ENCODE measurements around the gene KBTBD8.

DNA sequence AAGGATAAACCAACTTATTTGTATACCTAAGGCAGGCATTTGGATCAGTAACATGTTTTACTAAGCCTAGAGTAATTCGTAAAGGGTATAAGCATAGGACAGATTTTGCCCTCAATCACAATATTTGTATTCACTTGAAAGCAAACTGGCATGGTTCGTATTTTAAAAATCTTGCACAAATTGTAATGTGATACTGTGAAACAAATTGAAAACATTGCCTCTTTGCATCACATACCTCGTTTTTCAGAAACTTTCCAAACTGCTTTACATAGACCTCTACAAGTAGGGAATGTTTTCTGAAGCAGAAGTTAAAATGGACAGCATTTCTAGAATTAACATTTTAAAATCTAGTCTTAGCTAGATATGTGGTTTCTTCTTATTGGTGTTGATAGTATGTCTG, 11.6 kb downstream of the KBTBD8 start:
- TF ChIP-seq, protein P1, sequence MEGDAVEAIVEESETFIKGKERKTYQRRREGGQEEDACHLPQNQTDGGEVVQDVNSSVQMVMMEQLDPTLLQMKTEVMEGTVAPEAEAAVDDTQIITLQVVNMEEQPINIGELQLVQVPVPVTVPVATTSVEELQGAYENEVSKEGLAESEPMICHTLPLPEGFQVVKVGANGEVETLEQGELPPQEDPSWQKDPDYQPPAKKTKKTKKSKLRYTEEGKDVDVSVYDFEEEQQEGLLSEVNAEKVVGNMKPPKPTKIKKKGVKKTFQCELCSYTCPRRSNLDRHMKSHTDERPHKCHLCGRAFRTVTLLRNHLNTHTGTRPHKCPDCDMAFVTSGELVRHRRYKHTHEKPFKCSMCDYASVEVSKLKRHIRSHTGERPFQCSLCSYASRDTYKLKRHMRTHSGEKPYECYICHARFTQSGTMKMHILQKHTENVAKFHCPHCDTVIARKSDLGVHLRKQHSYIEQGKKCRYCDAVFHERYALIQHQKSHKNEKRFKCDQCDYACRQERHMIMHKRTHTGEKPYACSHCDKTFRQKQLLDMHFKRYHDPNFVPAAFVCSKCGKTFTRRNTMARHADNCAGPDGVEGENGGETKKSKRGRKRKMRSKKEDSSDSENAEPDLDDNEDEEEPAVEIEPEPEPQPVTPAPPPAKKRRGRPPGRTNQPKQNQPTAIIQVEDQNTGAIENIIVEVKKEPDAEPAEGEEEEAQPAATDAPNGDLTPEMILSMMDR (IDR thresholded peaks at IDR 0.05) = no peak
- no peak for TF ChIP-seq ZFX (IDR thresholded peaks at IDR 0.05; ENCODE audit: borderline replicate concordance)

Measured in 22Rv1 (cell line).